NK-92 treated with Interleukin-12 subunit alpha and Interleukin-12 subunit beta, amount 100 ng/mL, for 24 hours (cell line): ENCODE results near the gene PALLD.
"Not testable (repeated sequence)": the region's sequence is repeated elsewhere in the genome, so short reads cannot be mapped to it uniquely, and the experiment has no call there.

Experiments used
- DNase-seq: peaks from one replicate; lab custom pipeline; 2025; lab: John Stamatoyannopoulos, UW

The PALLD gene

GRCh38 chr4:168677063-168677462 lies 180.2 kb downstream of the PALLD start:
- DNase-seq: no peak

DNA sequence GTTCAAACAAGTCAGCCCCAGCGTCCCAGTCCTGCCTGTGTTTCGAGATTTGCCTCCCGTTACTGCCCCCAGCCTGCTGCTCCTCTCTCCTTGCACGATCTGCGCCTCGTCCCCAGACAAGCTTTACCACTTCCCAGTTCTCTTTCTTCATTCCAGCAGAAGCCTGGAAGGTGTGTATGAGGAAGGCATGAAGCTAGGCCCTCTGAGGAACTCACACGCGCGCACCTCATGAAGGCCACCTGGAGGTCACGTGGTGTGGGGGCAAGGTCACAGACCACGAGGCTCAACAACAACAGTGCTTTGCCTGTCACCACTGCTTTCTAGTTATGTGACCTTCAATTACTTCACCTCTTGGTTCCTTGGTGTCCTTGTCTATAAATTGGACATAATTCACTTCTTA lies 181.0 kb downstream of the PALLD start:
- no peak for DNase-seq

- DNase-seq: no peak
These were observed 182.0 kb downstream of the PALLD start for GRCh38 chr4:168678751-168679366.

DNA sequence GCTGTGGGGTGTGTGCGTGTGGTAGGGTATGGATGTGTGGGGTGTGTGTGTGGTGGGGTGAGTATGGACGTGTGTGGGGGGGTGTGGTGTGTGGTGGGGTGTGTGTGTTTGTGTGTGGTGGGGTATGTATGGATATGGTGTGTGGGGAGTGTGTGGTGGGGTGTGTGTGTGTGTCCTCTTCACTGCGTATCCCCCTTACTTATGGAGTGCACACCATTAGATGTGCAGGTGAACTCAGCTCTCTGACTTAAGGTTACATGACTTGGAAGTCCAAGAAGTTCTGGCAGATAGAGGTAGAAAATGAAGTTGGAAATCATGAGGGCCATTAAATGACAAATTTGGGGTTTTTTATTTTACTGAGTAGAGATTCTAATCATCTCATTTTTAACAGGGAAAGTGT lies 182.5 kb downstream of the PALLD start:
- no peak for DNase-seq

GRCh38 chr4:168679819-168680218 lies 183.0 kb downstream of the PALLD start:
- DNase-seq: no peak

- DNase-seq: no peak
These were observed 186.1 kb downstream of the PALLD start for GRCh38 chr4:168682898-168683500.

GRCh38 chr4:168683595-168683994 lies 186.7 kb downstream of the PALLD start:
- DNase-seq: no peak

- no peak for DNase-seq
These were observed 188.4 kb downstream of the PALLD start for GRCh38 chr4:168685136-168685809.

DNA sequence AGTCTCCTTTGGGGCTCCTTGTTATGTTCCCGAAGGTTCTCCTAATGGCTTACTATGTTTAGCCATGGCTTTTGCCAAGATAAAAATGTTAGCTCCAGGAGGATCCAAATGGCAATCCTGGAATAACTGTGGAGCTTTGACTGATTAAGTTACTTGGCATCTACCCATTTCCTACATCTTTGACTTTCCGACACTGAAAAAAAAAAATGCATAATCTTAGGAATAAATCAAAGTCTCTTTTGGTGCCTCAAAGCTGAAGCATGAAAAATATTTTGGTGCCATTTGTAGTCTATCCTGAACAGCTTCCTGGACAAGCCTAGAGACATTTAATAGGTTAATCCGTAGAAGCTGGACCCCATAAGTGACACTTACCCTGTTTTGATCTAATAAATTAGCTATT lies 191.7 kb downstream of the PALLD start:
- DNase-seq: no peak

DNA sequence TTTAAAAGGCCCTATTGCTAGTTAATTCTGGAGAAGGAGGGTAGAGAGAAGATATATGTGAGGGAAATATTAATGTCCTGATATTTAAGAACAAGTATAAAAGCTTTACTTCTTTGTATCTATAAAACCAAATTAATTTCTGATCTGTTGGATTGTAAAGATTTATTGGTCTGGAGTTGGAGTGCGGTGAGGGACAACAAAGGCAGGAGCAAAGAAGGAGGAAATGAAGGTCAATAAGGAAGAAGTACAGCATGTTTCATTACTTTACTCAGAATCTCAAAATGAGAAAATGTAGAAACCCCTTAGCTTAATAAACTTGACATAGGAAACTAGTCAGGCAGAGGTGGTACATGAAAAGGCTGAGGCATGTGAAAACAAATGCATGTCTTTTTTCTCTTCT lies 192.9 kb downstream of the PALLD start:
- no peak for DNase-seq

DNA sequence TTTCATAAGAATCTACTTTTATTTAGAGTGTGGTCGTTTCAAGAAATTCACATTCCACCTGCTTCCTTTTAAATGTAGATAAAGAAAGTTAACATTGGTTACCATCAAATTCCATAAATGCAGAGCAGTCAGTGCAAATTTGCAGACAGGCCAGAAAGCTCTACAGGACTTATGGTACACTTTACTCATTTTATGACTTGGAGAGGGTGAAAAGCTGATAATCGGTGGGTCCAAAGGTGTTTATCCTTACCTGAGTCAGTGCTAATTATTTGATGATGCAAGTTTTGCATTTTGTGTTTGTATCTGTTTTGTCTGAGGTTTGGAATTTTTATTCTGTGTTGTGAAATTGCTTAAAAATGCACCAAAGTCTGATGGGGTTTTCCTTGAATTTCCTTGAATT lies 193.3 kb downstream of the PALLD start:
- DNase-seq: no peak

DNA sequence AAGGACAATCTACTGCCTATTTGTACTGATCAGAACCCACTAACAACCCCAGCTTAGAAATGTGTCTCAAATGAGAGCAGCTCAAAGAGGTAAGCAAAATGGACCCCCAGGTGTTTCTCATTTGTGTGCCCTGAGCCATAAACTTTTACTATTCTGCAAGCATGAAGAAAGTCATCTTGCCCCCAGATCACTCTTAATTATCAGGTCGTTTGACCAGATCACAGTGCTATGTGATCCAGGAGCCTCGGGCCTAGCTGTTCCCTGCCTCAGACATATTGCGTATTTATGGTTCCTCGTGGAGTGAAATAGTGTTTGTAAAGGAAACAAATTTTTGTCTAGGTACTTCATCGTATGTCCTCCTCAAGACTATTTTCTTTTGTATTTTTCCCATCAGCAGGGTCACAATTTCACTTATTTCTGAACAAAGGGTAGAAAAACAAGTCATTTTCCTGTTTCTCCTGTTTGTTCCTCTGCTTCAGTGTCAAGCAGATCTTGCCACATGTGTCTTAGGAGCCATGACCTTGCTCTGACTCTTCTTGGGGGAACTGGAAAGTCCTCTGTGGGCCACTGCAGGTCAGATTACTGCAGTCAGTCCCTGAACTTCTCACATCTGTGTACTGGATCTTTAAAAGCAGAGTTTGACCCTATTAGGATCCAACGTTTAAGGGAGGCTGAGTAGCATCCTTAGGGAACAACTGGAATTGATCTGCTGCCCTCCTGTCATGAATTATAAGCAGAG lies 194.9 kb downstream of the PALLD start:
- no peak for DNase-seq

DNA sequence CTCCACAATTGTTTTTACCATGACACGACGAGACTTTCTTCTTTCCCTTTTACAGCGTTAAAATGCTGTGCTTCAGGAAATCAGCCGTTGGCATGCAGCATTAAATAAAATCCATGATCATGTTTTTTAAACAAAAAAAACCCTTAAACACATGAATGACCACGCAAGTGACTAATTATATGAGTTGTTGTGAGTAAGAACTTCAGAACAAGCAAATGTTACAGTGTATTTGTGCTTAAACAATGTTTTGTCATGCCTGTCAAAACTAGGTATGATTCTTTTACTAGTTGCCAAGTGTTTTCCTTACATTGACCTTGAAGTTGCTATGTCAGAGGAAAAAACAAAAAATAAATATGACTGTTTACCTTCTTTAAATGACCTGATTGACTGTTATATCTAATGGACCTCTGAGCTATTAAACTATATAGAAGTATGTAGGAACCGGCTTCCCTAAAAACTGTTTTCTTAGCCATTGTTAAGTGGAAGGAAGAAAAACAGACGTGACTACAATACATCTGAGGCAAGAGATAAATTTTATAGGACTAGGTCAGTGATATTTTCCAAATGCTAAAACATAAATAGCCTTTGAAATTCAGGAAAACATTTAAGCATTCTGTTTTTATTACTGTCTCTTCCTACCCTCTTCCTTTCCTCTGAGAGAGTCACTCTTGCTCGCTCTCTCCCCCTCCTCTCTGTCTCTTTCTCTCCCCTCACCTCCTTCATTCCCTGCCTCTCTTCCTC lies 197.1 kb downstream of the PALLD start:
- DNase-seq: no peak

DNA sequence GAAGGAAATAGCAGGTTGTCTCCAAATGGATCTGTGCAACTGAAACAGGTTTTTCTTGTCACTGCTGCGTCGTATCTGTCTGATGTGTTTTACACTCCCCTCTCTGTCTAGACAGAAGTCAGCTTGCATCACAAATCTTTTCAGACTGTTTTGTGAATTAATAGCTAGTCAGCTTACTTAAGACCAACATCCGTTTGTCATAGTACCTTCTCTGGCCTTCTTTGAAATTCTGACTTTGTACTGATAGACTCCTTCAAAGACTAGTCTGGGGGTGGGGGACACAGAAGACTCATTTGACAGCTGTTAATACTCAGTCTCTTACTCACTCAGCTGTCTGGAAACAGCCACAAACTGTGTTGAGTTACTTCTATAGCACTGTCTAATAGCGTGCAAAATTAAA lies 197.8 kb downstream of the PALLD start:
- no peak for DNase-seq

DNA sequence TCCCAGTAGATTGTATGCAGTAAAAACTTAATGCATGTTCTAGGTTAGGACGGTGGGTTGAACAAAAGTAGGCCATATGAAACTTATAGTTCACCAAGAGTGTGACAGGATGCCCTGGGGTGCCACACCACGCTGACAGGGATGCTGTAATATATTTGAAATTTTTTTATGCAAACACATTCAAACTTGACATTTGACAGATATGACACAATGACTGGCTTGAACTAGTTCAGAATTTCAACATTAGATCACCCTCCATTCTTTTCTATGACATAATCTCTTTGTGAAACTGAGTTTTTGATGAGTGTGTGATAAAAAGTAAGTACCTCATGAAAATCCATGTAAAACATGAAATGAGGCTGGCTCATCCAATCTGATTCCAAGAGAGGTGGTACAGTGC lies 198.4 kb downstream of the PALLD start:
- DNase-seq: no peak

GRCh38 chr4:168696280-168696679 lies 199.4 kb downstream of the PALLD start:
- no peak for DNase-seq

- DNase-seq: no peak
These were observed 200.0 kb downstream of the PALLD start for GRCh38 chr4:168696826-168697225.

GRCh38 chr4:168699224-168699878 lies 202.5 kb downstream of the PALLD start:
- DNase-seq: no peak

GRCh38 chr4:168701061-168701460 lies 204.2 kb downstream of the PALLD start:
- DNase-seq: no peak

- DNase-seq: not testable (repeated sequence)
These were observed 205.8 kb downstream of the PALLD start for GRCh38 chr4:168702581-168703087.

DNA sequence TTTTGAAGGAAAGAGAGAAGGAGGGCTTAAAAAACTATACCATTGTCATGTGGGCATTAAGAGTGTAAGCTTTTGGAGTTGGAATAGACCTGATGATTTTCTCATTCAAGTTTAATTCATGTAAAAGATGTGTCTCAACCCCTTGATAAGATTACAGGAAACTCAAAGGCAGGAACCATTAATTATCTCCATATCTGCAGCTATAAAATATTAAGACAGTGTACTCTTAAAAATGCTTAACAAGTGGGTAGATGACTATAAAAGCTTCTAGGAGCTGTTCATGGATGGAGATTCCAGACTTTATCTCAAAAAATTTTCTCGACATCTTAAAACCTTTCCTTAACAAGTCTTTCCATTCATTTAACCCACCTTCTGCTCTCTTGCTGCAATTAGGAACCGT lies 208.3 kb downstream of the PALLD start:
- no peak for DNase-seq
